Fibroblast of upper back skin (primary cell): ENCODE measurements around the gene SRC.
A peak's percentile ranks its signal among the peaks of the same experiment; 100 is the strongest.

Source experiments
- DNase-seq: peaks from one replicate; pipeline ENCODE4 v3.0.0-alpha.2; 2013

SRC gene

GRCh38 chr20:37345339-37346235, at the start of gene SRC:
TSS of gene SRC (plus strand) at chr20:37346140. CDS start at chr20:37384154, 38,014 bp downstream.
- DNase-seq = peak; percentile 74

DNA sequence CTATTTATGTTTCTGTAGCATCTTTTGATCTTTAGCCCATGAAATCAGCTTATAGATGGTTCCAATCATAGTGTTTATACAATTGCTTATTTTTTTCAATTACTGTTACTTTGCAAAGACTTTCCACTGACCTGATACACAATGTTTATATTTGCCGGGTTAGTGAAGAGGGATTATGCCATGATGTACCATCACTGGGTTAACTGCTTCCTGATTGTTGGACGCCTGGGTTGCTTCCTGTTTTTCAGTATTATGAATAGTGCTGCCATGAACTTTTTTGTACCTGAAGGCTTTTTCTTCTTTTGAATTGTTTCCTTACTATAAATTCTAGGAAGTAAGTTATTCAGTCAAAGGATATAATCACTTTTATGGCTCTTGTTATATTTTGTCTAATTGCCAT, 49.6 kb upstream of the SRC start:
- DNase-seq = no peak

DNA sequence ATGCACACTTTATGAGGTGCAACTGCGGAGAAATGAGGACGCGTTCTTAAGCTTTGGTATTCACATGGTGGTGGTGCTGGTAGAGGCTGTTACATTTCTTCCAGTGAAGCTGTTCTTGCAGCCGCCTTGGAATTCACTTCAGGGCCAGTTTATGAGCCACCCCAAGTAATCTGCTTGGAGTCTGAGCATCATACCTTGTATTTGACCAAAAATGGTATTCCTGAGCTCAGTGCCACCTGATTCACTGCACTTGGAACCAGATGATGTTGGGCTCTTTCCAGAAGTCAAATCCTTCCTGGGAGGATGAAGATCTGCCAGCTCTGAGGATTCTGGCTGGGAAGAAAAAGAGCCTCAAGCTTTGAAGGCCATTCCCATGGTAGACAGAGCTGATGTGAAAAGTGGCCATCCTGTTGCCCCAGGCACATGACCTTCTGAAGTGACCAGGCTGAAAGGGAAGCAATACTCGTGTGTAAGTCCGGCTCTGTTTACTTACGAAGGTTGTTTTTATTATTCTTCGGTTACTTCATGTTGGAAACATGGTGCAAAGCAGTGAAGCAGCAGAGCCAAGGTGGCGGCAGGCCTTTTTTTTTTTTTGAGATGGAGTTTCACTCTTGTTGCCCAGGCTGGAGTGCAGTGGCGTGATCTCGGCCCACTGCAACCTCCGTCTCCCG, 48.7 kb upstream of the SRC start:
- peak; percentile 93 for DNase-seq

DNA sequence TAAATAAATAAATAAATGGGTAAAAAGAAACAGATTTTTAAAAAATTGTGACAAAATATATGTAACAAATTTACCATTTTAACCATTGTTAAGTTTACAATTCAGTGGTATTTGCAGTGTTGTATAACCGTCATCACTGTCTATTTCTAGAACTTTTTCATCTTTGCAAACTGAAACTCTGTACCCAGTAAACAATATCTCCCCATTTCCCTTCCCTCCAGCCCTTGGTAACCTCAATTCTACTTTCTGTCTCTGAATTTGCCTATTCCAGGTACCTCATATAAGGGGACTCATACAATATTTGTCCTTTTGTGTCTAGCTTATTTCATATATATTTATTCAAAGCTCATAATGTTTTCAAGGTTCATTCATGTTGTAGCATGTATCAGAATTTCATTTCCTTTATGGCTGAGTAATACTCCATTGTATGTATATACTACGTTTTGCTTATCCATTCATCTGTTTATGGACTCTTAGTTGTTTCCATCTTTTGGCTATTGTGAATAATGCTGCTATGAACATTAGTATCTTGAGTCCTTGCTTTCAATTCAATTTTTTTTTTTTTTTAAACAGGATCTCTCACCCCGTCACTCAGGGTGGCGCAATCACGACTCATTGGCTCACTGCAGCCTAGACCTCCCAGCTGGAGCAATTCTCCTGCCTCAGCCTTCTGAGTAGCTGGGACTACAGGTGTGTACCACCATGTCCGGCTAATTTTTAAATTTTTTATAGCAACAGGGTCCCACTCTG, 47.6 kb upstream of the SRC start:
- DNase-seq = peak; percentile 78

DNA sequence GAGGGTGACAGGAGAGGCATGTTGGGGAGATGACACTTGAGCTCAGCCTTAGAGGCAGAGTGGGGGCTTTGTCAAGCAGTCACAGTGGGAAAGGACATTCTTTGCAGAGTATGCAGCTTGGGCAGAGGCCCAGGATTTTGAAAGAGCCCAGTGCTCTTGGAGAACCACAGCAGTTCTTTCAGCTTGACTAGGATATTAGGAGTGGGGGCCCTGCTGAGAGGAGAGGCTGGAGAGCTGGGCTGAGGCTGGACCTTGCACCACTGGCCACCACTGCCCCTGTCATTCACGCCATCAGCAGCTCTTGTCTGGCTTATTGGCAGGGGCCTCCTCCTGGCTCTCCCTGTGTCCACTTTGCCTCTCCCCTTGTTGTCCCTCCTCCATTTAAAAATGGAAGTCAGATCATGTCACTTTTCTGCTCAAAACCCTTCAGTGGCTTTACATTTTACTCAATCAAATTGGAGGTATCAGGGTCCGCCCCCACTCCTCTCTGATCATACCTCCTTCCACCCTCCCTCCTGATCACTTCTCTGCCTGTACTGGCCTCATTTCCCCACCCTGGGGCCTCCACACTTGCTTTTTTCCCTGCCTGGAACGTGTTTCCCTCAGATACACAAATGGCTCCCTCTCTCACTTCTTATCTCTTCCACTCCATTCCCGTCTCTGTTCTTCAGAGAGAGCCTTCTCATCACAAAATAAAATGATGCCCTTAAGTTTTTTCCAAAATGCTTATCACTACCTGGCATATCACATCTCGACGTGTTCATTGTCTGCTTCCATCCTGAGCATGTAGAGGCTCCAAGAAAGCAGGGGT, 46.0 kb upstream of the SRC start:
- peak; percentile 72 for DNase-seq

DNA sequence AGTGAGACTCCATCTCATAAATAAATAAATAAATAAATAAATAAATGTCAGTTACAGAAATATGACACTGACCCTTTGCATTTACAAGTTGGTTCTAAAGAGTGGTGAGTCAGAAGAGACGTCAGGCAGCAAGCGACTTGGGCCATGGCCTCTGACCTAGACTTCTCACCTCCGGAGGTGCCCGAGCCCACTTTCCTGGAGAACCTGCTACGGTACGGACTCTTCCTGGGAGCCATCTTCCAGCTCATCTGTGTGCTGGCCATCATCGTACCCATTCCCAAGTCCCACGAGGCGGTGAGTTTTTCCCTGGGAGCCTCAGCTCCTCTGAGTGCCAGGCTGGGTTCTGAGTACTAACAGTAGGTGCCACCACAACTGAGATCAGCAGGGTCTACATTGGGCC, 44.8 kb upstream of the SRC start:
- no peak for DNase-seq

- no peak for DNase-seq
Observed at GRCh38 chr20:37301558-37301957, 44.4 kb upstream of the SRC start.

GRCh38 chr20:37302981-37303380, 43.0 kb upstream of the SRC start:
- DNase-seq = no peak

GRCh38 chr20:37303637-37304036, 42.3 kb upstream of the SRC start:
- no peak for DNase-seq

- no peak for DNase-seq
Observed at GRCh38 chr20:37305079-37305478, 40.9 kb upstream of the SRC start.

GRCh38 chr20:37305839-37306238, 40.1 kb upstream of the SRC start:
- no peak for DNase-seq

- DNase-seq = no peak
Observed at GRCh38 chr20:37308086-37309050, 37.6 kb upstream of the SRC start.

GRCh38 chr20:37309290-37309689, 36.6 kb upstream of the SRC start:
- no peak for DNase-seq

GRCh38 chr20:37309936-37310590, 35.9 kb upstream of the SRC start:
- DNase-seq = no peak

- DNase-seq = no peak
Observed at GRCh38 chr20:37310951-37311350, 35.0 kb upstream of the SRC start.

GRCh38 chr20:37311710-37312355, 34.1 kb upstream of the SRC start:
- no peak for DNase-seq

GRCh38 chr20:37313546-37314091, 32.3 kb upstream of the SRC start:
- no peak for DNase-seq

DNA sequence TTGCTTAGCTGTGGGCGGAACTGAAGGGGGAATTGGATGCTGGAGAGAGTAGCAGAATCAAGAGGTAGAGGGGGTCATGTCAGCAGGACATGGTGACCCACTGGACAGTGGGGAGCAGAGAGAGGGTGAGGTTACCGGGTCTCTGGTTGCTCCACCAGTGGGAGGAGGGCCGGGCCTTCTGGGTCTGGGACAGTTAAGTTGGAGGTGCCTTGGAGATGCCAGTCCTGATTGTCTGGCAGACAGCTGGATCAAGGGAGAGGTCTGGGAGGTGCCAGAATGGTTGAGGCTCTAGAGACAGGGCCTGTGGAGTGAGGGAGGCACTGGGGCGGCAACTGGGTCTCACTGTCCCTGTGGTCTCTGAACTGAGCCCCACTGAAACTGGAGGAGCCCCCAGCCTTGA, 31.8 kb upstream of the SRC start:
- DNase-seq = no peak

DNA sequence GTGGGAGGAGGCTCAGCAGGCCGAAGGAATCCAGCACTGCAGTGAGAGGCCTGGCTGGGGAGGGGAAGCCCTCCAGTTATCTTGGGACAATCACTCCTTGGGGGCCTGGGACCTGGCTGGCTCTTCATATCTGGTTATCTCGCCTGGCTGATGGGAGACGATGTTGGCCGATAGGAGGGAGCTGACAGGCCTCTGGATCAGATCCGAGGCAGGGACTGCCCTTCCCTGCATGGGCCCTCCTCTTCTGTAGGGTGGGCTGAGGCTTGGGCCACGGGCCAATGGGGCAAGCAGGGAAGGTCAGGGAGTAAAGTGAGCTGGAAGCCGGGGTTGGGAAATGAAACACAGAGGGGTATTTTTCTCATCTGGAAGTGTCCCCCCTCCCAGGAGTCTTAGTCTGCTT, 31.3 kb upstream of the SRC start:
- no peak for DNase-seq

DNA sequence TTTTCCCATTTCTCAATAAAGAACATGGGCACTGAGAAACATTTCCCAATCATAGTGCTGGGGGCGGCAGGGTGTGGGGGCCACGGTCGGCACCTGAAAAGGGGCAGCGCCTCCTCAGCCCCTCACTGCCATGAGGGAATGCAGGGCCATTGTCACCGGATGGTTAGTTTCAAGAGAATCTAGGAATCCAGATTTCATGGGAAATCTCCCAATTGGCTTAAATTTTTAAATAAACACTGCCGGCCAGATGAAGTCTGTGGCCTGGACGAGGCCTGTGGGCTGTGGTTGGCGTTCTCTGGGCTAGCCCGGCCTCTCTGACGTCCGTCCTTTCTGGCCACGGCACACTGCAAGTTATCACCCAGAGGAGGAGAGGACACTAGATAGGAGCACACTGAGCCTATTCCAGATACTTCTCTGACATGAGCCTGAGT, 30.9 kb upstream of the SRC start:
- no peak for DNase-seq
